Daoy (cell line): ENCODE measurements around the gene OGFOD3. TPM values are rescaled to one million over a fixed set of nuclear protein-coding genes. Genes with fewer than 3 reads are reported as not detected.

Source experiments
- DNase-seq: peaks from one replicate; pipeline ENCODE4 v3.0.0-alpha.2; 2015; ENCODE audit warnings: low read depth
- total RNA-seq: library from RNA; depleted of rRNA; stranded (reverse); fragments of >200 nt; shearing (Covaris generic); gene quantifications from 2 replicates; pipeline ENCODE4 v1.2.3, GENCODE V29; 2014

Gene OGFOD3
- total RNA-seq, 1 experiment from 2014 or later: 39.8 TPM

GRCh38 chr17:82446649-82447048 lies 28.3 kb upstream of the OGFOD3 start:
- DNase-seq: no peak

GRCh38 chr17:82446124-82446523 lies 27.7 kb upstream of the OGFOD3 start:
- no peak for DNase-seq

GRCh38 chr17:82445542-82445941 lies 27.2 kb upstream of the OGFOD3 start:
- no peak for DNase-seq

- DNase-seq: no peak
Measured at GRCh38 chr17:82444941-82445521, 26.6 kb upstream of the OGFOD3 start.

- no peak for DNase-seq
Measured at GRCh38 chr17:82444284-82444893, 26.0 kb upstream of the OGFOD3 start.

GRCh38 chr17:82443465-82444283 lies 25.3 kb upstream of the OGFOD3 start:
- DNase-seq: no peak

GRCh38 chr17:82442643-82443464 lies 24.5 kb upstream of the OGFOD3 start:
- no peak for DNase-seq

- DNase-seq: no peak
Measured at GRCh38 chr17:82441691-82442487, 23.5 kb upstream of the OGFOD3 start.

GRCh38 chr17:82440991-82441627 lies 22.7 kb upstream of the OGFOD3 start:
- DNase-seq: no peak

- DNase-seq: no peak
Measured at GRCh38 chr17:82440469-82440981, 22.1 kb upstream of the OGFOD3 start.

GRCh38 chr17:82439829-82440365 lies 21.5 kb upstream of the OGFOD3 start:
- DNase-seq: no peak

GRCh38 chr17:82439194-82439828 lies 20.9 kb upstream of the OGFOD3 start:
- no peak for DNase-seq

- DNase-seq: no peak
Measured at GRCh38 chr17:82438401-82439193, 20.2 kb upstream of the OGFOD3 start.

- DNase-seq: no peak
Measured at GRCh38 chr17:82437325-82437668, 18.9 kb upstream of the OGFOD3 start.

- no peak for DNase-seq
Measured at GRCh38 chr17:82436601-82437324, 18.4 kb upstream of the OGFOD3 start.

GRCh38 chr17:82435601-82436583 lies 17.5 kb upstream of the OGFOD3 start:
- DNase-seq: no peak

GRCh38 chr17:82435103-82435502 lies 16.7 kb upstream of the OGFOD3 start:
- peak; percentile 17 for DNase-seq
